HEK293 (cell line): ENCODE results near the gene VAMP8.
A peak's percentile ranks its signal among the peaks of the same experiment; 100 is the strongest.

ENCODE experiments used
- AEBP2 ChIP-seq: fragments of 450-650 bp; formaldehyde crosslinking; IDR thresholded peaks from 2 replicates; pipeline ENCODE4 v1.5.1; 2016; ENCODE audit warnings: missing biosample characterization, missing genetic modification characterization, borderline replicate concordance
- EGR2 ChIP-seq: fragments of 450-650 bp; formaldehyde crosslinking; IDR thresholded peaks from 2 replicates; pipeline ENCODE4 v1.5.1; 2016; ENCODE audit warnings: low read depth, missing biosample characterization, missing genetic modification characterization
- GLIS2 ChIP-seq: fragments of 450-650 bp; formaldehyde crosslinking; IDR thresholded peaks from 2 replicates; pipeline ENCODE4 v1.5.1; 2016; ENCODE audit warnings: missing biosample characterization, missing genetic modification characterization
- HIC1 ChIP-seq: fragments of 450-650 bp; formaldehyde crosslinking; IDR thresholded peaks from 2 replicates; pipeline ENCODE4 v1.5.1; 2016; ENCODE audit warnings: missing biosample characterization, missing genetic modification characterization
- KLF8 ChIP-seq: fragments of 450-650 bp; formaldehyde crosslinking; IDR thresholded peaks from 2 replicates; pipeline ENCODE4 v1.5.1; 2016; ENCODE audit warnings: missing biosample characterization, missing genetic modification characterization
- PATZ1 ChIP-seq: fragments of 450-650 bp; formaldehyde crosslinking; IDR thresholded peaks from 2 replicates; pipeline ENCODE4 v1.5.1; 2016; ENCODE audit warnings: missing biosample characterization, missing genetic modification characterization
- ZBTB1 ChIP-seq: fragments of 450-650 bp; formaldehyde crosslinking; IDR thresholded peaks from 2 replicates; pipeline ENCODE4 v1.5.1; 2016; ENCODE audit warnings: missing biosample characterization, missing genetic modification characterization
- ZBTB10 ChIP-seq: fragments of 450-650 bp; formaldehyde crosslinking; IDR thresholded peaks from 2 replicates; pipeline ENCODE4 v1.5.1; 2016; ENCODE audit warnings: missing biosample characterization, missing genetic modification characterization
- ZEB2 ChIP-seq: fragments of 450-650 bp; formaldehyde crosslinking; IDR thresholded peaks from 2 replicates; pipeline ENCODE4 v1.5.1; 2016; ENCODE audit warnings: missing biosample characterization, missing genetic modification characterization
- ZNF10 ChIP-seq: fragments of 450-650 bp; formaldehyde crosslinking; IDR thresholded peaks from 2 replicates; pipeline ENCODE4 v1.5.1; 2017; ENCODE audit warnings: missing biosample characterization, missing genetic modification characterization
- ZNF146 ChIP-seq: fragments of 450-650 bp; formaldehyde crosslinking; IDR thresholded peaks from 2 replicates; pipeline ENCODE4 v1.5.1; 2016; ENCODE audit warnings: missing biosample characterization, missing genetic modification characterization
- ZNF157 ChIP-seq: fragments of 450-650 bp; formaldehyde crosslinking; IDR thresholded peaks from 2 replicates; pipeline ENCODE4 v1.5.1; 2016; ENCODE audit warnings: missing biosample characterization, missing genetic modification characterization
- ZNF184 ChIP-seq: fragments of 450-650 bp; IDR thresholded peaks from 2 replicates; pipeline ENCODE4 v1.5.1; 2018; ENCODE audit warnings: missing biosample characterization, mild to moderate bottlenecking, missing genetic modification characterization
- ZNF23 ChIP-seq: fragments of 450-650 bp; formaldehyde crosslinking; IDR thresholded peaks from 2 replicates; pipeline ENCODE4 v1.5.1; 2016; ENCODE audit warnings: missing biosample characterization, missing genetic modification characterization, borderline replicate concordance
- ZNF398 ChIP-seq: fragments of 450-650 bp; formaldehyde crosslinking; IDR thresholded peaks from 2 replicates; pipeline ENCODE4 v1.5.1; 2017; ENCODE audit warnings: missing biosample characterization, missing genetic modification characterization
- ZNF473 ChIP-seq: fragments of 450-650 bp; formaldehyde crosslinking; IDR thresholded peaks from 2 replicates; pipeline ENCODE4 v1.5.1; 2017; ENCODE audit warnings: missing biosample characterization, missing genetic modification characterization
- ZNF501 ChIP-seq: fragments of 450-650 bp; formaldehyde crosslinking; IDR thresholded peaks from 2 replicates; pipeline ENCODE4 v1.5.1; 2016; ENCODE audit warnings: missing biosample characterization, missing genetic modification characterization
- ZNF513 ChIP-seq: fragments of 450-650 bp; IDR thresholded peaks from 2 replicates; pipeline ENCODE4 v1.5.1; 2018; ENCODE audit warnings: missing biosample characterization, missing genetic modification characterization
- ZNF514 ChIP-seq: fragments of 450-650 bp; formaldehyde crosslinking; IDR thresholded peaks from 2 replicates; pipeline ENCODE4 v1.5.1; 2016; ENCODE audit warnings: missing biosample characterization, missing genetic modification characterization
- ZNF560 ChIP-seq: fragments of 450-650 bp; formaldehyde crosslinking; IDR thresholded peaks from 2 replicates; pipeline ENCODE4 v1.5.1; 2017; ENCODE audit warnings: missing biosample characterization, missing genetic modification characterization, borderline replicate concordance
- ZNF639 ChIP-seq: fragments of 450-650 bp; formaldehyde crosslinking; IDR thresholded peaks from 2 replicates; pipeline ENCODE4 v1.5.1; 2016; ENCODE audit warnings: missing biosample characterization, missing genetic modification characterization
- ZNF692 ChIP-seq: fragments of 450-650 bp; formaldehyde crosslinking; IDR thresholded peaks from 2 replicates; pipeline ENCODE4 v1.5.1; 2016; ENCODE audit warnings: missing biosample characterization, missing genetic modification characterization
- ZNF791 ChIP-seq: fragments of 450-650 bp; formaldehyde crosslinking; IDR thresholded peaks from 2 replicates; pipeline ENCODE4 v1.5.1; 2016; ENCODE audit warnings: missing biosample characterization, missing genetic modification characterization

The VAMP8 gene

GRCh38 chr2:85611705-85612587, 34.6 kb downstream of the VAMP8 start, which contains the start of gene C2orf68 (continued):
- TF ChIP-seq ZEB2 (tag by site-specific recombination) = 0 out of 2 replicates have a peak, but pooled peaks have one; percentile 9
- no peak for TF ChIP-seq ZNF184
- TF ChIP-seq ZNF560 (tag by site-specific recombination) = no peak
- TF ChIP-seq ZBTB1 (tag by site-specific recombination) = no peak
- no peak for TF ChIP-seq ZNF157
- peak; percentile 72 for TF ChIP-seq GLIS2
- TF ChIP-seq ZNF146 (tag by site-specific recombination) = no peak
- TF ChIP-seq ZNF514 (tag by site-specific recombination) = no peak
- no peak for TF ChIP-seq HIC1 (tag by site-specific recombination)
- TF ChIP-seq PATZ1 (tag by site-specific recombination) = peak; percentile 77
- TF ChIP-seq ZNF23 (tag by site-specific recombination) = no peak
- TF ChIP-seq ZNF501 = peak; percentile 50; the same call in 1 of the 2 replicates
- 0 out of 2 replicates have a peak, but pooled peaks have one; percentile 12 for TF ChIP-seq ZNF398 (tag by site-specific recombination)
- TF ChIP-seq ZNF639 (tag by site-specific recombination) = peak; percentile 20; the same call in 1 of the 2 replicates
- no peak for TF ChIP-seq ZNF473 (tag by site-specific recombination)
- 0 out of 2 replicates have a peak, but pooled peaks have one; percentile 22 for TF ChIP-seq ZNF513
- peak; percentile 54 for TF ChIP-seq EGR2 (tag by site-specific recombination)
- TF ChIP-seq ZNF10 (tag by site-specific recombination) = 0 out of 2 replicates have a peak, but pooled peaks have one; percentile 19
- peak; percentile 75 for TF ChIP-seq KLF8 (tag by site-specific recombination)
- TF ChIP-seq ZNF791 (tag by site-specific recombination) = no peak
- no peak for TF ChIP-seq AEBP2 (tag by site-specific recombination)
- no peak for TF ChIP-seq ZNF692 (tag by site-specific recombination)
- no peak for TF ChIP-seq ZBTB10 (tag by site-specific recombination)
